Stimulated activated CD4-positive, alpha-beta T cell treated with anti-CD3 and anti-CD28 coated beads, Interleukin-1b, Interleukin-23, amount 100 ng/mL, for 1 hour (primary cell): ENCODE measurements around the gene GOLGA6L7.
"Not testable (repeated sequence)": the region's sequence is repeated elsewhere in the genome, so short reads cannot be mapped to it uniquely, and the experiment has no call there.

Source experiments
- DNase-seq, 2 donors: peaks; one replicate each; pipeline ENCODE4 v3.0.0-alpha.2; 2020; ENCODE audit warnings: low read depth in 2 of 2

The GOLGA6L7 gene, protein sequence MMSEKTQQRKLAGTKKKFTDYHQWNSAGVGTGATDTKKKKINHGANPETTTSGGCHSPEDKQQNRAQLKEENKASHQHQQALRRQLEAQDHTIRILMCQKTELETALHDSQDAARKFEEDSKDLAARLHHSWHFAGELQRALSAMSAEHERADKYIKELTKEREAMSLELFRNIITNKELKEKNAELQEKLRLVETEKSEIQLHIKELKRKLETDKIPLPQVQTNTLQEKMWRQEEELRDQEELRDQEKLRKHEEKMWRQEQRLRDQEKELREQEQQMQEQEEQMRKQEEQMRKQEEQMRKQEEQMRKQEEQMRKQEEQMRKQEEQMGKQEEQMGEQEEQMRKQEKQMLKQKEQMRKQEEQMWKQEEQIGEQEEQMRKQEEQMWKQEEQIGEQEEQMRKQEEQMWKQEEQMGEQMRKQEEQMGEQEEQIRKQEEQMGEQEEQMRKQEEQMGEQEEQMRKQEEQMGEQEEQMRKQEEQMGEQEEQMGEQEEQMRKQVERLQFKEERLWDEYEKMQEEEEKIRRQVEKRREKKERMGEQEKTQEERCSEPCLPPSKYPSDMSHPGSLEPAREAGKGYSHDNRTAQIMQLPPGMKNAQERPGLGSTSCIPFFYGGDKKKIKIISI

DNA sequence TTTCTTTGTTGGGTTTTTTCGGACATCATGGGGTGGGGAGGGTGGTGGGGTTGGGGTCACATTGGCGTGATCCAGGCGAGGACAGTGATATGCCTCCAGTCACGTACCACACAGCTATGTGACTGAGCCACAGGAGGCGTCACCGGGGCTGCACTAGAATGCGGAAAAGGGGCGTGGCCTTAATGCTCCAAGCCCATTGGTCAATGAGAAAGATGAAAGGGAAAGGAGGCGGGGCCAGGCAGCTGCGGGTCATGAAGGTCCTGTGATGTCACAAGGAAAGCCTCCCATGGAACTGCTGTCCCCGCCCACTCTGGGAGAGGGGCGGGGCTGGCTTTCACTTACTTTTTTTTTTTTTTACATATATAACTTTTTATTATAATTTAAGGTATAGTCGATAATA is at the start of gene GOLGA6L7:
TSS of gene GOLGA6L7 (minus strand) at position 124 of the 400 bp plus-strand sequence. CDS start at position 29, 95 bp downstream.
- DNase-seq, result not testable (repeated sequence)

DNA sequence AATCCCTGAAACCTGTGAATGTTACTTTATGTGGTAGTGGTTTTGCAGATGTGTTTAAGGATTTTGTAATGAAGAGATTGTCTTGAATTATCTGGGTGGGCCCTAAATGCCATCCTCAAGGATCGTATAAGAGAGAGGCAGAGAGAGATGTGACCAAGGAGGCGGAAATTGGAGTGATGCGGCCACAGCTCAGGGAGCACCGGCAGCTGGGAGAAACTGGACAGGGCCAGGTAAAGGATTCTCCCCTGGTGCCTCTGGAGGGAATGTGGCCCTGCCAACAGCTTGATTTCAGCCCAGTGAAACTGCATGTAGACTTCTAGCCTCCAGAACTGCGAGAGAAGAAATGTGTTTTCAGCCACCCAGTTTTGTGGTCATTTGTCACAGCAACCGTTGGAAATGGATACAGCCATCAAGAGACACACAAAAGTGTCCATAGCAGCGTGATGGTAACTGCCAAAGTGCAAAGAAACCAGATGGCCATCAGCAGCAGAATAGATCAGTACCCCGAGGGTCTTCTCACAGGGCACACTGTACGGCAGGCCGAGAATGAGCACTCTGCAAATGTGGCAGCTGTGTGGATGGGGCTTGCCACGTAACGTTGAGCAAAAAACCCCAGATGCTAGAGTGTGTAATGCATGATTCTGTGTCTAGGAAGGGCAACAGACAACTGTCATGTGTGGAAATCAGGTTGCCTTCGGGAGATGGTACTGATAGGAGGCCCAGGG is 49.6 kb upstream of the GOLGA6L7 start:
- DNase-seq, result no peak

DNA sequence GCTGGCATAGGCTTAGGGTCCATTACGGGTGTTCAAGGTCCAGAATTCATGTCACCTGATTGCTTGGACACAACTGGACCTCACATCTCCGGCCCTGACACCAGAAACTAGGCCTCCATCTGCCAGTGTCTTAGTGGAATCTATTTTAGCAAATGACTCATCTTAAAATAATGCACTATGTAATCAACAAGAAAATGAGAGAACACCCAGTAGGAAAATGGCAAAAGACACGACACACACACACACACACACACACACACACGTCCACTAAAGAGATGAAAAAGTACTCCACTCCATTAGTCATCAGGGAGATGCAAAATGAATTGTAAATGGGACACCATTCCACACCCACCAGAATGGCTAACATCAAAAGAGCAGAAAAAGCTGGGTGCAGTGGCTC is 48.5 kb upstream of the GOLGA6L7 start:
- no peak for DNase-seq

DNA sequence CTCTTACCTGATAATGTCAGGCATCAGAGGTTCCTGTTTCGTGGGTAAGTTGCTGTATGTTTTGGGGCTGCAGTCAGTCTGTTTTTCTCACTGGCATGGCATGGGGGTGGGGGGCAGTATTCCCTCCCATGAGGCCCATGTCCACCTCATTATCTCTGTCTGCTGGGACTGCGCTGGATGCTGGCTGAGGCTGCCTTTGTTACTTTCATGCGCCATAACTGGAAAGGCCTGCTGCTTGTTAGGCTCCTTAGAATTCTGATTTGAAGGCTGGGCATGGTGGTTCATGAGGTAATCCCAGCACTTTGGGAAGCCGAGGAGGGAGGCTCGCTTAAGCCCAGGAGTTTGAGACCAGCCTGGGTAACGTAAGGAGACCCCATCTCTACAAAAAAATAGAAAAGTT is 47.1 kb upstream of the GOLGA6L7 start:
- DNase-seq, result no peak

DNA sequence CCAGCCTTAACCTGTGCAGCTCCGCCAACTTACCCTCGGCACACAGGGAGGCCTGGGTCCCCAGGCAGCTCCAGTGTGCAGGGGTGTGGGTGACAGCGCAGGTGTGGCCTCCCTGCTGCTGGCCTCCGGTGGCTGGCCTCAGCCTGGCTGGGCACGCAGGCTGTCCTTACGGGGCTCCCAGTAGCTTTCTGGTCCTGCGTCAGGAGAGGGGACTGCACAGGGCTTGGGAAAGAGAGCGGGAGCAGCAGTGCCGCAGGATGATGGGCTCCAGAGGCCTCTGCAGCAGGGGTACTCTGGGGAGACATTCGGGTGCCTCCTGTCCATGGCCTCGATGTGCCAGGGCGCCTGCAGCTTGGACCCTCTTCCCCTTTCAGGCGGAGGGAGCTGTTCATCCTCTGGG is 46.7 kb upstream of the GOLGA6L7 start:
- DNase-seq, result no peak

GRCh38 chr15:28894631-28895030 is 46.2 kb upstream of the GOLGA6L7 start:
- no peak for DNase-seq

DNA sequence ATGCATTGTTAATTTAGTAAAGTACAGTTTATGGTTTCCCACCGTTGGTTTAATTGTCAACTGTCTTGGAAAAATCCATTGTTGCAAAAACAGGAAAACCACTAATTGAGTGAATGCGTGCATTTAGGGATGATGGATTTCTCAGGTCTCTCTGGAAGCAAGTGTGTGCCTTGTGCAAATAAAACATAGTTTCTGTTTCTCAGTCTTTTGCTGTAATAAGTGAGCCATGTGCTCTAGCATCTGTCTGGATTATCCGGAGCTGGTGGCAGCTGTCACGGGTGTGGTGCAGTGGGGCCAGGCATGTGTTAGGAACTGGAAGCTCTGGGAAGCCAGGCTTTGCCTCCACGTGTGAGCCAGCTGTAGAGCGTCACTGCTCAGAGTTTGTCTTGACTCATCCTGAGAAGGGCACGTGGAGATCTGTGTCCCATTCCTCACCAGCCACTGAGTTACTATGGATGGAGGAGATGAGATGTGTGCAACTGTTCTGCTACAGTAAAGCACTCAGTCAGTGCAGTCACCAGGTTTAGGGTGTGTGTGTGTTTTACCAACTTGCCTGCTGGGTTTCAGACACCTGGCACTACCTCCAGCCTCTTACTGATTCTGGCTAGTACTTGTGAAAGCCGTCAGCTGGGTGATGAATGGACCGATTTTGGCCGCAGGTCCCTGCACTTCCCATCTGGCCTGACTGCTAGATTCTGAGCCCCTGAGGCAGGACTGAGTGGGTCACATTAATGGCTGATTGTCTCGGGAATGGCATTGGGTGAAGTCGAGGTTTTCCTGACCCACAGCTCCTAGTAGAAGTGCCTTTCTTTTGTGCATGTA is 44.6 kb upstream of the GOLGA6L7 start:
- DNase-seq, result no peak

DNA sequence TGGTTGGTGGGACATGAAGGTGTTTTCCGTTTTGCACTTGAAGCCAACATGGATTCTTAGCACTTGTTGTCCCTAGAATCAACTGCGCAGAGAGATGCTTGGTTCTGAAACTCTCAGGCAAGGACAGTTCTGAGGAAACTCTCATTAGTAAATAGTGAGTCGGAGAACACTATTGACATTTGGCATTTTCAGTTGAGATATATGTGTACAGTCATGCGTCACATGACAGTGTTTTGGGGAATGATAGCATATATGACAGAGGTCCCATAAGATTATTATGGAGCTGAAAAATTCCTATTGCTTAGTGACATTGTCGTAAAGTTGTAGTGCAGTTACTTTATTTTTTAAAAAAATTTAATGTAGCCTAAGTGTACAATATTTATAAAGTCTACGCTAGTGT is 43.1 kb upstream of the GOLGA6L7 start:
- no peak for DNase-seq

GRCh38 chr15:28890711-28891495 is 42.5 kb upstream of the GOLGA6L7 start:
- DNase-seq, result no peak

GRCh38 chr15:28890291-28890690 is 41.8 kb upstream of the GOLGA6L7 start:
- not testable (repeated sequence) for DNase-seq

DNA sequence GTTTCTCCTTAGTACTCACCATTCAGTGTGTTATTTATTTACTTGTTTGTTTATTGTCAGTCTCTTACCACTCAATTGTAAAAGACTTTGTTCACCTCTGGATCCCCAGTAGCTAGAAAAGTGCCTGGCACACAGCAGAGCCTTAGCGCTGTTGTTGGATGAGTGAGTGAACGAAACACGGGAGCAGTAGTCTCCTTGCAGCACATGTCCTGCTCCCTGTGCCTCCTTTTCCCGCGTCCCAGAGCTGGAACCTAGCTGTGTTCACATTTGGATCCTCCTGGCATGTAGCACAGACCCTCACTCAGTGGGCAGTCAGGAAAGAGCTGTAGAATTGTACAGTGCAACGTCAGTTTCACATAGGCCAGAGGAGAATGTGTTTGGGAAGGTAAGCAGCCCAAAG is 41.4 kb upstream of the GOLGA6L7 start:
- not testable (repeated sequence) for DNase-seq

- no peak for DNase-seq
Measured at GRCh38 chr15:28889346-28889745, 40.9 kb upstream of the GOLGA6L7 start.

- no peak for DNase-seq
Measured at GRCh38 chr15:28888900-28889299, 40.5 kb upstream of the GOLGA6L7 start.

DNA sequence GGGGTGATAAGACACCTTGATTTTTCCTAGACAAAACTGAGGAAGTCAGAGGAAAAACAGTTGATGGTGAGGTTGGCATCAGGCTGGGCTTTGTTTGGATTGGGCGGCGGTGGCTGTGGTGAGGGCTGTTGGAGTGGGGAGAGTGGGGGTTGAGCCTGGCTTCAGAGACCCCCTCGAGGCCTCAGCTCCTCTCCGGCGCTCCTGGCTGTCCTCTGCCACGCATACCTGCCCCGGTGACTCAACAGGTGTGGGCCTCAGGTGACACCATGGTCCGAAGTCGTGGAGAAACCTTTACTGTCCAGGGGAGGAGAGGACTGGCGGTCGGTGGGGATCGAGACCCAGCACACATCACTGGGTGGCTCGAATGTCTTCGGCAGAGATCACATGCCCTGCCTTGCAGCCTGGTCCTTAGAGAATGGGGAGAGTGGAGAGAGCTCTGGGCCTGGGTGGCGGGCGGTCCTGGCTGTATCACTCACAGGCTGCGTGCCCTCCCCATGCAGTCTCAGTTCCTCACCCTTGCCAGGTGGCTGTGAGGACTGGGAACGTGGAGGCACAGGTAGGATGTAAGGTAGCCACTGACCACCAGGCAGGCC is 40.0 kb upstream of the GOLGA6L7 start:
- DNase-seq, result no peak

GRCh38 chr15:28887339-28888174 is 39.1 kb upstream of the GOLGA6L7 start:
- no peak for DNase-seq

GRCh38 chr15:28886431-28887338 is 38.2 kb upstream of the GOLGA6L7 start:
- DNase-seq, result no peak

GRCh38 chr15:28885630-28886430 is 37.4 kb upstream of the GOLGA6L7 start, which contains the start of gene APBA2:
Gene APBA2, plus strand, starts transcription at chr15:28885974. Its CDS starts 167,911 bp downstream, at chr15:29053885.
- no peak for DNase-seq
